ENCODE measurements around the gene MTIF2.
"Not testable (repeated sequence)": the region's sequence is repeated elsewhere in the genome, so short reads cannot be mapped to it uniquely, and the experiment has no call there.

MTIF2 gene

GRCh38 chr2:55279214-55279835 is 10.3 kb upstream of the MTIF2 start:
- H4K91ac ChIP-seq (ENCODE audit: low read depth, low read length, poor library complexity); H4K8ac ChIP-seq (ENCODE audit: low read depth, low read length); H3K23ac ChIP-seq (ENCODE audit: low read depth, low read length, poor library complexity); H3K79me1 ChIP-seq (ENCODE audit: low read depth, low read length); H3K4me1 ChIP-seq (ENCODE audit: control insufficient read depth in 2 of 2, insufficient read depth in 1 of 2, low read depth in 1 of 2, low read length in 2 of 2); H2BK5ac ChIP-seq (ENCODE audit: low read length); H2BK12ac ChIP-seq (ENCODE audit: low read length); H3K27me3 ChIP-seq (ENCODE audit: control insufficient read depth in 3 of 3, insufficient read depth in 3 of 3, low read depth in 1 of 3, low read length in 3 of 3); H3K4me3 ChIP-seq (ENCODE audit: low read length in 2 of 2); H2AK5ac ChIP-seq (ENCODE audit: low read depth, low read length); H3K9me3 ChIP-seq (replicated peaks in 1 of 2; ENCODE audit: control insufficient read depth in 2 of 2, insufficient read depth in 1 of 2, low read depth in 1 of 2, low read length in 2 of 2); H3K9ac ChIP-seq (ENCODE audit: low read depth, low read length, poor library complexity); H3K4ac ChIP-seq (ENCODE audit: low read length); H3K18ac ChIP-seq (ENCODE audit: low read length); H2BK15ac ChIP-seq (ENCODE audit: low read length); H3K4me2 ChIP-seq (ENCODE audit: insufficient read depth, low read length, poor library complexity, severe bottlenecking); H2BK120ac ChIP-seq (ENCODE audit: low read depth, low read length); H3K14ac ChIP-seq (ENCODE audit: low read length): not testable (repeated sequence)
- Histone ChIP-seq H3K27ac (replicated peaks; ENCODE audit: low read length) (peak overlapping the region; percentile 36), H2AFZ (ENCODE audit: low read length) (peak overlapping the region; percentile 68), H3K36me3 (replicated peaks in 1 of 2; ENCODE audit: control insufficient read depth in 2 of 2, insufficient read depth in 2 of 2, low read length in 2 of 2) (peaks cover 0 to 20% of the 10 kb centered on the region in 2 donors)
- WGBS, 2 donors (ENCODE audit: extremely low coverage in 2 of 2, insufficient read length in 2 of 2, insufficient replicate concordance in 1 of 2), result no CpG with 5 or more reads among the region's 10 CpGs
- peak; percentile 2 for DNase-seq (ENCODE audit: low spot score)

DNA sequence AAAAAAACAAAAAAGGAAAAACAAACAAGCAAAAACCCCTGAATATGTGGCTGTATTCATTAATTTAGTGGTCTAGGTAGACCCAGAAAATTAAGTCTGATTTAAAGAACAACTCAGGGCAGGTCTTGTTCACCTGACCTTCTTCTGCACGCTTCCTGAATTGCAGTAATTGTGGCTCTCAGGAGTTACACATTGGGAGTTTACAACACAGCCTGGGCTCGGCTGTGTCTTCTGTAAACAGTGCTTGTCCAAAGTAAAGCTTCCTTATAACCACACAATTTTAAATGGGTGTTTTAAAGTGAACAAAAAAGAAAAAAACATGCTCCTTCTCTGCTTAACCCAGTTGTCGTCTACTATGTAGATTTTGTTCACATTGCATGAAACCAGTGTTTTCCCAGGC is 8.3 kb upstream of the MTIF2 start:
- Histone ChIP-seq H2BK15ac (ENCODE audit: low read length) (no peak overlapping the region), H2AK5ac (ENCODE audit: low read depth, low read length) (no peak overlapping the region), H3K9ac (ENCODE audit: low read depth, low read length, poor library complexity) (no peak overlapping the region), H3K79me1 (ENCODE audit: low read depth, low read length) (no peaks in the 10 kb centered on the region), H2BK5ac (ENCODE audit: low read length) (no peak overlapping the region), H3K23ac (ENCODE audit: low read depth, low read length, poor library complexity) (no peak overlapping the region), H3K14ac (ENCODE audit: low read length) (no peak overlapping the region), H2BK12ac (ENCODE audit: low read length) (no peak overlapping the region), H3K18ac (ENCODE audit: low read length) (no peak overlapping the region), H3K4ac (ENCODE audit: low read length) (no peak overlapping the region), H3K4me1 (ENCODE audit: control insufficient read depth in 2 of 2, insufficient read depth in 1 of 2, low read depth in 1 of 2, low read length in 2 of 2) (peaks cover 4 to 6% of the 10 kb centered on the region in 2 donors), H4K8ac (ENCODE audit: low read depth, low read length) (no peak overlapping the region), H3K27ac (replicated peaks; ENCODE audit: low read length) (no peak overlapping the region), H3K9me3 (replicated peaks in 1 of 2; ENCODE audit: control insufficient read depth in 2 of 2, insufficient read depth in 1 of 2, low read depth in 1 of 2, low read length in 2 of 2) (no peaks in the 10 kb centered on the region), H3K36me3 (replicated peaks in 1 of 2; ENCODE audit: control insufficient read depth in 2 of 2, insufficient read depth in 2 of 2, low read length in 2 of 2) (peaks cover 0 to under 1% of the 10 kb centered on the region in 2 donors), H2BK120ac (ENCODE audit: low read depth, low read length) (no peak overlapping the region), H3K27me3 (ENCODE audit: control insufficient read depth in 3 of 3, insufficient read depth in 3 of 3, low read depth in 1 of 3, low read length in 3 of 3) (no peaks in the 10 kb centered on the region), H3K4me2 (ENCODE audit: insufficient read depth, low read length, poor library complexity, severe bottlenecking) (no peak overlapping the region), H2AFZ (ENCODE audit: low read length) (no peak overlapping the region), H3K4me3 (ENCODE audit: low read length in 2 of 2) (no peak overlapping the region), H4K91ac (ENCODE audit: low read depth, low read length, poor library complexity) (no peak overlapping the region)
- WGBS, 2 donors (ENCODE audit: extremely low coverage in 2 of 2, insufficient read length in 2 of 2, insufficient replicate concordance in 1 of 2), result no CpG with 5 or more reads among the region's 3 CpGs
- no peak for DNase-seq (ENCODE audit: low spot score)

DNA sequence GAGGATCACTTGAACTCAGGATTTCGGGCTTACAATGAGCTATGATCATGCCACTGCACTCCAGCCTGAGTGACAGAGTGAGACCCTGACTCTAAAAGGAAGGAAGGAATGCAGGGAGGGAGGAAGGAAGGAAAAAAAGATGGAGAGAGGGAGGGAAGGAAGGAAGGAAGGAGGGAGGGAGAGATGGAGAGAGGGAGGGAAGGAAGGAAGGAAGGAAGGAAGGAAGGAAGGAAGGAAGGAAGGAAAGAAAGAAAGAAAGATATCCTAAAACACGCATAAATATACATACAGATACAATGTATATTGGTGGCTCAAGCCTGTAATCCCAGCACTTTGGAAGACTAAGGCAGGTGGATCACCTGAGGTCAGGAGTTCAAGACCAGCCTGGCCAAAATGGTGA is 5.3 kb upstream of the MTIF2 start:
- not testable (repeated sequence) for H3K27ac ChIP-seq (replicated peaks; ENCODE audit: low read length); H4K8ac ChIP-seq (ENCODE audit: low read depth, low read length); H2BK12ac ChIP-seq (ENCODE audit: low read length); H3K4me1 ChIP-seq (ENCODE audit: control insufficient read depth in 2 of 2, insufficient read depth in 1 of 2, low read depth in 1 of 2, low read length in 2 of 2); H2BK5ac ChIP-seq (ENCODE audit: low read length); H3K4me3 ChIP-seq (ENCODE audit: low read length in 2 of 2); H2AFZ ChIP-seq (ENCODE audit: low read length); DNase-seq (ENCODE audit: low spot score); H4K91ac ChIP-seq (ENCODE audit: low read depth, low read length, poor library complexity); H2BK15ac ChIP-seq (ENCODE audit: low read length); H3K23ac ChIP-seq (ENCODE audit: low read depth, low read length, poor library complexity); H3K18ac ChIP-seq (ENCODE audit: low read length); H3K9me3 ChIP-seq (replicated peaks in 1 of 2; ENCODE audit: control insufficient read depth in 2 of 2, insufficient read depth in 1 of 2, low read depth in 1 of 2, low read length in 2 of 2); H3K9ac ChIP-seq (ENCODE audit: low read depth, low read length, poor library complexity); H3K14ac ChIP-seq (ENCODE audit: low read length); H3K36me3 ChIP-seq (replicated peaks in 1 of 2; ENCODE audit: control insufficient read depth in 2 of 2, insufficient read depth in 2 of 2, low read length in 2 of 2); H2BK120ac ChIP-seq (ENCODE audit: low read depth, low read length); H3K27me3 ChIP-seq (ENCODE audit: control insufficient read depth in 3 of 3, insufficient read depth in 3 of 3, low read depth in 1 of 3, low read length in 3 of 3); H2AK5ac ChIP-seq (ENCODE audit: low read depth, low read length); H3K79me1 ChIP-seq (ENCODE audit: low read depth, low read length); H3K4me2 ChIP-seq (ENCODE audit: insufficient read depth, low read length, poor library complexity, severe bottlenecking); H3K4ac ChIP-seq (ENCODE audit: low read length)
- WGBS, 2 donors (ENCODE audit: extremely low coverage in 2 of 2, insufficient read length in 2 of 2, insufficient replicate concordance in 1 of 2), result no CpG with 5 or more reads among the region's 2 CpGs

- Histone ChIP-seq H3K36me3 (replicated peaks in 1 of 2; ENCODE audit: control insufficient read depth in 2 of 2, insufficient read depth in 2 of 2, low read length in 2 of 2) (peaks cover 0 to 18% of the 10 kb centered on the region in 2 donors), H4K91ac (ENCODE audit: low read depth, low read length, poor library complexity) (no peak overlapping the region), H3K79me1 (ENCODE audit: low read depth, low read length) (no peaks in the 10 kb centered on the region), H3K4me3 (ENCODE audit: low read length in 2 of 2) (peak overlapping the region in 1 of 2 donors; percentile 77), H3K9ac (ENCODE audit: low read depth, low read length, poor library complexity) (no peak overlapping the region), H2BK5ac (ENCODE audit: low read length) (no peak overlapping the region), H3K4ac (ENCODE audit: low read length) (no peak overlapping the region), H2BK120ac (ENCODE audit: low read depth, low read length) (no peak overlapping the region), H4K8ac (ENCODE audit: low read depth, low read length) (no peak overlapping the region), H3K23ac (ENCODE audit: low read depth, low read length, poor library complexity) (no peak overlapping the region), H3K14ac (ENCODE audit: low read length) (no peak overlapping the region), H2AFZ (ENCODE audit: low read length) (peak overlapping the region; percentile 87), H3K9me3 (replicated peaks in 1 of 2; ENCODE audit: control insufficient read depth in 2 of 2, insufficient read depth in 1 of 2, low read depth in 1 of 2, low read length in 2 of 2) (no peaks in the 10 kb centered on the region), H3K18ac (ENCODE audit: low read length) (no peak overlapping the region), H3K27ac (replicated peaks; ENCODE audit: low read length) (no peak overlapping the region), H3K4me2 (ENCODE audit: insufficient read depth, low read length, poor library complexity, severe bottlenecking) (no peak overlapping the region), H2BK15ac (ENCODE audit: low read length) (no peak overlapping the region), H3K4me1 (ENCODE audit: control insufficient read depth in 2 of 2, insufficient read depth in 1 of 2, low read depth in 1 of 2, low read length in 2 of 2) (no peaks in the 10 kb centered on the region), H3K27me3 (ENCODE audit: control insufficient read depth in 3 of 3, insufficient read depth in 3 of 3, low read depth in 1 of 3, low read length in 3 of 3) (no peaks in the 10 kb centered on the region), H2BK12ac (ENCODE audit: low read length) (no peak overlapping the region), H2AK5ac (ENCODE audit: low read depth, low read length) (no peak overlapping the region)
- no peak for DNase-seq (ENCODE audit: low spot score)
- no CpG with 5 or more reads among the region's 7 CpGs for WGBS, 2 donors (ENCODE audit: extremely low coverage in 2 of 2, insufficient read length in 2 of 2, insufficient replicate concordance in 1 of 2)
Observed at GRCh38 chr2:55269645-55269990, 587 bp upstream of the MTIF2 start.

Measured in neuronal stem cell (in vitro differentiated cells).